NCI-H146 treated with DMSO at 0.1 percent for 48 hours (cell line): ENCODE data around the gene PANK4.

Experiments used
- DNase-seq: peaks from one replicate; lab custom pipeline; 2025; ENCODE audit not compliant: unreplicated experiment; lab: John Stamatoyannopoulos, UW

PANK4 gene

GRCh38 chr1:2480236-2480985 lies 46.0 kb downstream of the PANK4 start:
- DNase-seq = no peak

- DNase-seq = no peak
Measured at GRCh38 chr1:2479618-2480017, 46.8 kb downstream of the PANK4 start.

- no peak for DNase-seq
Measured at GRCh38 chr1:2479186-2479585, 47.2 kb downstream of the PANK4 start.

- DNase-seq = no peak
Measured at GRCh38 chr1:2477791-2478499, 48.5 kb downstream of the PANK4 start.

GRCh38 chr1:2477309-2477708 lies 49.1 kb downstream of the PANK4 start:
- DNase-seq = no peak

- no peak for DNase-seq
Measured at GRCh38 chr1:2476061-2476999, 50.1 kb downstream of the PANK4 start, which contains the start of gene PLCH2. PLCH2 (plus strand) TSS chr1:2476289; CDS start chr1:2476589, 300 bp downstream.

- no peak for DNase-seq
Measured at GRCh38 chr1:2475571-2475970, 50.8 kb downstream of the PANK4 start.

GRCh38 chr1:2474933-2475371 lies 51.4 kb downstream of the PANK4 start:
- DNase-seq = no peak

GRCh38 chr1:2474104-2474844 lies 52.1 kb downstream of the PANK4 start:
- no peak for DNase-seq

GRCh38 chr1:2473198-2473597 lies 53.2 kb downstream of the PANK4 start:
- no peak for DNase-seq

- no peak for DNase-seq
Measured at GRCh38 chr1:2472561-2473177, 53.7 kb downstream of the PANK4 start.

- DNase-seq = no peak
Measured at GRCh38 chr1:2472109-2472508, 54.3 kb downstream of the PANK4 start.

- no peak for DNase-seq
Measured at GRCh38 chr1:2471587-2472001, 54.8 kb downstream of the PANK4 start.

- DNase-seq = no peak
Measured at GRCh38 chr1:2471159-2471471, 55.3 kb downstream of the PANK4 start.

- DNase-seq = no peak
Measured at GRCh38 chr1:2470290-2471158, 55.9 kb downstream of the PANK4 start.

- DNase-seq = no peak
Measured at GRCh38 chr1:2469103-2469940, 57.1 kb downstream of the PANK4 start.

GRCh38 chr1:2468540-2468939 lies 57.9 kb downstream of the PANK4 start:
- no peak for DNase-seq

- no peak for DNase-seq
Measured at GRCh38 chr1:2468041-2468472, 58.3 kb downstream of the PANK4 start.
